WTC11 (cell line): ENCODE results near the gene DNAJC16. TPM values are rescaled to one million over a fixed set of nuclear protein-coding genes. Genes with fewer than 3 reads are reported as not detected.
A peak's percentile ranks its signal among the peaks of the same experiment; 100 is the strongest.

ENCODE experiments used
- ATAC-seq: fragments of 200-7000 bp; cut with Tn5 transposase; 2 replicates; pipeline ENCODE4 v1.10.0; 2021; ENCODE audit warnings: mild to moderate bottlenecking, moderate library complexity
- CTCF ChIA-PET: fragments of 300-600 bp; sonication (Branson Sonifier 250); formaldehyde crosslinking; loops from one replicate; lab custom pipeline; 2021; ENCODE audit warnings: antibody characterized with exemption; lab: Charles Lee
- POLR2A ChIA-PET: fragments of 350-600 bp; sonication (Branson Sonifier 250); formaldehyde crosslinking; loops from one replicate; lab custom pipeline; 2021; ENCODE audit warnings: antibody characterized with exemption; lab: Charles Lee
- DNase-seq: peaks from one replicate; pipeline ENCODE4 v3.0.0; 2021; ENCODE audit warnings: low spot score
- H3K27ac Mint-ChIP-seq: 2 replicates; pipeline ENCODE4 v1.8.0; 2021; ENCODE audit warnings: mixed read lengths
- H3K27me3 Mint-ChIP-seq: 2 replicates; pipeline ENCODE4 v1.8.0; 2021; ENCODE audit warnings: low read depth, mild to moderate bottlenecking, moderate library complexity, mixed read lengths
- H3K36me3 Mint-ChIP-seq: 2 replicates; pipeline ENCODE4 v1.8.0; 2021; ENCODE audit warnings: mixed read lengths
- H3K4me1 Mint-ChIP-seq: 2 replicates; pipeline ENCODE4 v1.8.0; 2022; ENCODE audit warnings: mixed read lengths
- H3K4me3 Mint-ChIP-seq: 2 replicates; pipeline ENCODE4 v1.8.0; 2021; ENCODE audit warnings: mild to moderate bottlenecking, moderate library complexity, mixed read lengths
- H3K9me3 Mint-ChIP-seq: 2 replicates; pipeline ENCODE4 v1.8.0; 2021; ENCODE audit warnings: mixed read lengths
- ATF6 ChIP-seq: sonication (generic); formaldehyde crosslinking; IDR thresholded peaks from 2 replicates; pipeline ENCODE4 v1.8.1; 2023; ENCODE audit warnings: mild to moderate bottlenecking, missing genetic modification reagents
- FOXK1 ChIP-seq: sonication (generic); formaldehyde crosslinking; IDR thresholded peaks from 2 replicates; pipeline ENCODE4 v1.8.0; 2022; ENCODE audit warnings: mild to moderate bottlenecking, moderate library complexity, missing genetic modification reagents
- HMGA2 ChIP-seq: fragments of 250-450 bp; sonication (Bioruptor Pico); IDR thresholded peaks from 2 replicates; pipeline ENCODE4 v1.4.0; 2021; ENCODE audit warnings: mild to moderate bottlenecking, moderate library complexity
- MLX ChIP-seq: sonication (generic); formaldehyde crosslinking; IDR thresholded peaks from 2 replicates; pipeline ENCODE4 v1.8.1; 2023; ENCODE audit warnings: mild to moderate bottlenecking, missing genetic modification reagents, moderate library complexity
- NFE2L1 ChIP-seq: sonication (generic); formaldehyde crosslinking; IDR thresholded peaks from 2 replicates; pipeline ENCODE4 v1.8.1; 2023; ENCODE audit warnings: missing genetic modification reagents
- NFYB ChIP-seq: sonication (generic); formaldehyde crosslinking; conservative IDR thresholded peaks from 2 replicates; pipeline ENCODE4 v1.8.0; 2022; ENCODE audit warnings: low read depth, missing genetic modification reagents
- NR1H2 ChIP-seq: sonication (generic); formaldehyde crosslinking; IDR thresholded peaks from 2 replicates; pipeline ENCODE4 v1.9.0; 2021; ENCODE audit warnings: mild to moderate bottlenecking, moderate library complexity, missing genetic modification reagents
- RORB ChIP-seq: fragments of 250-450 bp; sonication (Bioruptor Pico); IDR thresholded peaks from 2 replicates; pipeline ENCODE4 v1.9.0; 2021; ENCODE audit warnings: mild to moderate bottlenecking
- SMAD4 ChIP-seq: sonication (generic); formaldehyde crosslinking; IDR thresholded peaks from 2 replicates; pipeline ENCODE4 v1.8.0; 2022; ENCODE audit warnings: mild to moderate bottlenecking, missing genetic modification reagents
- SOX15 ChIP-seq: fragments of 250-450 bp; sonication (Bioruptor Pico); IDR thresholded peaks from 2 replicates; pipeline ENCODE4 v1.9.0; 2021; ENCODE audit warnings: mild to moderate bottlenecking
- TEAD1 ChIP-seq: sonication (generic); formaldehyde crosslinking; IDR thresholded peaks from 2 replicates; pipeline ENCODE4 v1.8.0; 2022; ENCODE audit warnings: mild to moderate bottlenecking, missing genetic modification reagents
- ZNF317 ChIP-seq: sonication (generic); formaldehyde crosslinking; IDR thresholded peaks from 2 replicates; pipeline ENCODE4 v1.8.1; 2023; ENCODE audit warnings: low read depth, mild to moderate bottlenecking, moderate library complexity, missing genetic modification reagents, borderline replicate concordance
- ZNF416 ChIP-seq: fragments of 250-450 bp; sonication (Bioruptor Pico); IDR thresholded peaks from 2 replicates; pipeline ENCODE4 v1.9.0; 2021; ENCODE audit warnings: mild to moderate bottlenecking, inconsistent platforms
- total RNA-seq: library from RNA; stranded (reverse); gene quantifications from 3 replicates; pipeline ENCODE4 v1.2.3, GENCODE V29; 2021
- TF ChIP-seq, protein P1 (sequence below): sonication (generic); formaldehyde crosslinking; conservative IDR thresholded peaks from 2 replicates; pipeline ENCODE4 v1.8.1; 2022; ENCODE audit warnings: mild to moderate bottlenecking, missing genetic modification reagents
- TF ChIP-seq, protein P2 (sequence below): sonication (generic); formaldehyde crosslinking; IDR thresholded peaks from 2 replicates; pipeline ENCODE4 v1.8.0; 2022; ENCODE audit warnings: mild to moderate bottlenecking, missing genetic modification reagents
- TF ChIP-seq, protein P3 (sequence below): sonication (generic); formaldehyde crosslinking; IDR thresholded peaks from 2 replicates; pipeline ENCODE4 v1.8.0; 2023; ENCODE audit warnings: mild to moderate bottlenecking, missing genetic modification reagents

The DNAJC16 gene
- total RNA-seq, 1 experiment from 2014 or later: 16.4 TPM

GRCh38 chr1:15507278-15507677 is 19.4 kb upstream of the DNAJC16 start (continued):
- TF ChIP-seq NFYB (no peak), MLX (CRISPR knock-in tag) (no peak), SMAD4 (no peak), FOXK1 (CRISPR knock-in tag) (no peak), SOX15 (CRISPR knock-in tag) (no peak), ATF6 (CRISPR knock-in tag) (no peak), RORB (no peak), HMGA2 (no peak), ZNF416 (no peak)
- TF ChIP-seq, protein P1, sequence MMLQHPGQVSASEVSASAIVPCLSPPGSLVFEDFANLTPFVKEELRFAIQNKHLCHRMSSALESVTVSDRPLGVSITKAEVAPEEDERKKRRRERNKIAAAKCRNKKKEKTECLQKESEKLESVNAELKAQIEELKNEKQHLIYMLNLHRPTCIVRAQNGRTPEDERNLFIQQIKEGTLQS (CRISPR knock-in tag): no peak
- TF ChIP-seq, all 79 proteins: peak for 0

DNA sequence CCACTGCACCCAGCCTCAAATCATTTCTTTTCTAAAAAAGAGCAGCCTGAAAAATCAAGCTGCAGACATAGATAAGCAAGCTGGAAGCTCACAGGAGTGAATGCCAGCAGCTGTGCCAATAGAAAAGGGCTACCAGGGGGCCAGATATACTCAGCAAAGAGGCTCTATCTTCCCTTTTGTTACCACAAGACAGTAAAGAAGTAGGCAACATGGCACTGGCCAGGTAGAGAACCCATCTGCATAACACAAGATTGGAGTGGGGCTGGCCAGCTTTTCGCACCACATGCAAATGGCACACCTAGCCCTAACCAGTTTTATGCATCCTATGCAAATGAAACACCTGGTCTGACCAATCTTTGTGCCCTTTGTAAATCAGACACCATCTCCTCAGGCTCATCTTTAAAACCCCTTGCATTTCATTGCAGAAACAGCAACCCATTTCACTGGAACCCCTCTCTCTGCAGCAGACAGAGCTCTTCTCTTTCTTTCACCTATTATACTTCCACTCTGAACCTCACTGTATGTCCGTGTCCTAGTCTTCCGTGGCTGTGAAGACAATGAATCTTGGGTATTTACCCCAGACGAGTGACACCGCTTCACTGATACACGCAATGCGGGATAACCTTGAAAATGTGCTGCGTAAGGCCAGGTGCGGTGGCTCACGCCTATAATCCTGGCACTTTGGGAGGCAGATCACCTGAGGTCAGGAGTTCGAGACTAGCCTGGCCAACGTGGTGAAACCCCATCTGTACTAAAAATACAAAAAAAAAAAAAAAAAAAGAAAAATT is 17.8 kb upstream of the DNAJC16 start:
- TF ChIP-seq, protein P2, sequence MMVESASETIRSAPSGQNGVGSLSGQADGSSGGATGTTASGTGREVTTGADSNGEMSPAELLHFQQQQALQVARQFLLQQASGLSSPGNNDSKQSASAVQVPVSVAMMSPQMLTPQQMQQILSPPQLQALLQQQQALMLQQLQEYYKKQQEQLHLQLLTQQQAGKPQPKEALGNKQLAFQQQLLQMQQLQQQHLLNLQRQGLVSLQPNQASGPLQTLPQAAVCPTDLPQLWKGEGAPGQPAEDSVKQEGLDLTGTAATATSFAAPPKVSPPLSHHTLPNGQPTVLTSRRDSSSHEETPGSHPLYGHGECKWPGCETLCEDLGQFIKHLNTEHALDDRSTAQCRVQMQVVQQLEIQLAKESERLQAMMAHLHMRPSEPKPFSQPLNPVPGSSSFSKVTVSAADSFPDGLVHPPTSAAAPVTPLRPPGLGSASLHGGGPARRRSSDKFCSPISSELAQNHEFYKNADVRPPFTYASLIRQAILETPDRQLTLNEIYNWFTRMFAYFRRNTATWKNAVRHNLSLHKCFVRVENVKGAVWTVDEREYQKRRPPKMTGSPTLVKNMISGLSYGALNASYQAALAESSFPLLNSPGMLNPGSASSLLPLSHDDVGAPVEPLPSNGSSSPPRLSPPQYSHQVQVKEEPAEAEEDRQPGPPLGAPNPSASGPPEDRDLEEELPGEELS (CRISPR knock-in tag): peak; percentile 62; the same call in 1 of the 2 replicates
- 0 out of 2 replicates have a peak, but pooled peaks have one; percentile 22 for TF ChIP-seq NFE2L1
- TF ChIP-seq ZNF317 (CRISPR knock-in tag): no peak
- 0 out of 2 replicates have a peak, but pooled peaks have one; percentile 30 for TF ChIP-seq TEAD1 (CRISPR knock-in tag)
- TF ChIP-seq NR1H2 (CRISPR knock-in tag): no peak
- TF ChIP-seq FOXK1 (CRISPR knock-in tag): 0 out of 2 replicates have a peak, but pooled peaks have one; percentile 39
- TF ChIP-seq, protein P3, sequence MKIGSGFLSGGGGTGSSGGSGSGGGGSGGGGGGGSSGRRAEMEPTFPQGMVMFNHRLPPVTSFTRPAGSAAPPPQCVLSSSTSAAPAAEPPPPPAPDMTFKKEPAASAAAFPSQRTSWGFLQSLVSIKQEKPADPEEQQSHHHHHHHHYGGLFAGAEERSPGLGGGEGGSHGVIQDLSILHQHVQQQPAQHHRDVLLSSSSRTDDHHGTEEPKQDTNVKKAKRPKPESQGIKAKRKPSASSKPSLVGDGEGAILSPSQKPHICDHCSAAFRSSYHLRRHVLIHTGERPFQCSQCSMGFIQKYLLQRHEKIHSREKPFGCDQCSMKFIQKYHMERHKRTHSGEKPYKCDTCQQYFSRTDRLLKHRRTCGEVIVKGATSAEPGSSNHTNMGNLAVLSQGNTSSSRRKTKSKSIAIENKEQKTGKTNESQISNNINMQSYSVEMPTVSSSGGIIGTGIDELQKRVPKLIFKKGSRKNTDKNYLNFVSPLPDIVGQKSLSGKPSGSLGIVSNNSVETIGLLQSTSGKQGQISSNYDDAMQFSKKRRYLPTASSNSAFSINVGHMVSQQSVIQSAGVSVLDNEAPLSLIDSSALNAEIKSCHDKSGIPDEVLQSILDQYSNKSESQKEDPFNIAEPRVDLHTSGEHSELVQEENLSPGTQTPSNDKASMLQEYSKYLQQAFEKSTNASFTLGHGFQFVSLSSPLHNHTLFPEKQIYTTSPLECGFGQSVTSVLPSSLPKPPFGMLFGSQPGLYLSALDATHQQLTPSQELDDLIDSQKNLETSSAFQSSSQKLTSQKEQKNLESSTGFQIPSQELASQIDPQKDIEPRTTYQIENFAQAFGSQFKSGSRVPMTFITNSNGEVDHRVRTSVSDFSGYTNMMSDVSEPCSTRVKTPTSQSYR (CRISPR knock-in tag): no peak
- TF ChIP-seq, all 79 proteins: peak for 4
- H3K36me3 Mint-ChIP-seq: peaks cover 8% of the 10 kb centered on the region
- ATAC-seq: peak; percentile 95
- POLR2A ChIA-PET: interaction anchor here (1.3 to 2.3 kb wide), 2 partner anchors 15 to 18 kb away, joined by 5 to 7 read pairs; partner anchors contain the start of genes CASP9 and DNAJC16
- H3K4me1 Mint-ChIP-seq: peaks cover 41% of the 10 kb centered on the region
- peak overlapping the region; percentile 26 for H3K4me3 Mint-ChIP-seq
- DNase-seq: peak; percentile 57
- H3K27me3 Mint-ChIP-seq: no peaks in the 10 kb centered on the region
- peak overlapping the region; percentile 100 for H3K27ac Mint-ChIP-seq
- no peaks in the 10 kb centered on the region for H3K9me3 Mint-ChIP-seq
- CTCF ChIA-PET: interaction anchor here (1.0 to 1.2 kb wide), 2 partner anchors 15 to 185 kb away, joined by 4 read pairs; no protein-coding TSS in a partner anchor
